GM12891 (cell line): ENCODE data around the gene TMEM271.

ENCODE experiments used
- POLR2A ChIP-seq: IDR thresholded peaks from 2 replicates; pipeline ENCODE4 v1.6.1; 2011; ENCODE audit warnings: low read depth, low read length, control low read depth
- POLR2AphosphoS5 ChIP-seq: IDR thresholded peaks from 2 replicates; pipeline ENCODE4 v1.6.1; 2011; ENCODE audit warnings: low read depth, low read length, control low read depth
- SPI1 ChIP-seq: IDR thresholded peaks from 2 replicates; pipeline ENCODE4 v1.6.1; 2011; ENCODE audit warnings: low read depth, low read length, control low read depth

- TF ChIP-seq POLR2A, result no peak
- TF ChIP-seq SPI1, result no peak
- TF ChIP-seq POLR2AphosphoS5, result no peak
Observed at GRCh38 chr4:538542-539142, 37.5 kb downstream of the TMEM271 start.
